Fibroblast of villous mesenchyme (primary cell): Measurements from ENCODE around the gene AKT3. TPM values are rescaled to one million over a fixed set of nuclear protein-coding genes. Genes with fewer than 3 reads are reported as not detected.

Source experiments
- DNase-seq: peaks from one replicate; pipeline ENCODE4 v3.0.0-alpha.2; 2010; ENCODE audit warnings: low read depth
- H3K4me3 ChIP-seq: 2 replicates; pipeline ENCODE4 v1.5.1; 2011; ENCODE audit warnings: low read depth, mild to moderate bottlenecking, low read length
- CTCF ChIP-seq: IDR thresholded peaks from 2 replicates; pipeline ENCODE4 v1.5.1; 2012; ENCODE audit warnings: low read depth, mild to moderate bottlenecking, low read length; ENCODE audit not compliant: insufficient read depth
- total RNA-seq: library from RNA; depleted of rRNA; stranded (reverse); fragments of >200 nt; gene quantifications from 2 replicates; pipeline ENCODE4 v1.2.3, GENCODE V29; 2012

Gene AKT3
- total RNA-seq, 1 donor: 38.0 TPM

GRCh38 chr1:243508943-243509342 is 341.1 kb downstream of the AKT3 start:
- no peak overlapping the region for H3K4me3 ChIP-seq
- no peak for DNase-seq
- no peak for TF ChIP-seq CTCF

GRCh38 chr1:243508303-243508713 is 341.7 kb downstream of the AKT3 start:
- TF ChIP-seq CTCF: no peak
- no peak overlapping the region for H3K4me3 ChIP-seq
- no peak for DNase-seq

GRCh38 chr1:243507672-243508302 is 342.3 kb downstream of the AKT3 start:
- no peak for DNase-seq
- no peak overlapping the region for H3K4me3 ChIP-seq
- no peak for TF ChIP-seq CTCF

GRCh38 chr1:243507001-243507671 is 342.9 kb downstream of the AKT3 start:
- DNase-seq: no peak
- no peak overlapping the region for H3K4me3 ChIP-seq
- TF ChIP-seq CTCF: no peak

GRCh38 chr1:243505986-243506689 is 343.9 kb downstream of the AKT3 start:
- peak; percentile 38 for DNase-seq
- no peak overlapping the region for H3K4me3 ChIP-seq
- no peak for TF ChIP-seq CTCF

- no peak overlapping the region for H3K4me3 ChIP-seq
- DNase-seq: no peak
- TF ChIP-seq CTCF: no peak
Measured at GRCh38 chr1:243503155-243503554, 346.9 kb downstream of the AKT3 start.
